ENCODE data around the gene RFTN1. TPM values are rescaled to one million over a fixed set of nuclear protein-coding genes. Genes with fewer than 3 reads are reported as not detected.

RFTN1 gene
- total RNA-seq, 1 donor from 2014 or later, result 0.96 TPM

DNA sequence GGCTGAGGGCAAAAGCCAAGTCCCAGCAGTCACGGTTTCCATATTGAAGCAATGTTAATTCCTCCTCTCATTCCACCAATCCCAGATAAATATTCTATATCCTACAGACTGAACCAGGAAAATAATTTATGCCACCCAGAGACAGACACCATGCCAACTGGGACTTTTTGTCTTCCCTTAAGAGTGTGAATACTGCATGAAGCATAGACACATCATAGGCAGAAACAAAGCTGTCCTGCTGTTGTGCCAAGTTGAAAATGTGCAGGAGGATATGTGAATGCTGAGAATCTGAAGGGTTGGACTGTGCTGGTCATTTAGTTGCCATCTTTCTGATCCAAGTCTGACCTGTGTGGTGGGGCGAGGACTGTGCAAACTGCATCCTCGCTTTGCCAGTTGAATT lies 37.7 kb downstream of the RFTN1 start:
- H3K4me1 Mint-ChIP-seq (ENCODE audit: low read depth), result peaks cover 20% of the 10 kb centered on the region
- H3K9me3 Mint-ChIP-seq (ENCODE audit: low read depth), result peaks cover 3% of the 10 kb centered on the region
- H3K36me3 Mint-ChIP-seq (ENCODE audit: insufficient read depth), result no peaks in the 10 kb centered on the region
- H3K27ac Mint-ChIP-seq, result no peak overlapping the region
- no peak for DNase-seq (ENCODE audit: low spot score, unreplicated experiment)
- H3K4me3 Mint-ChIP-seq (ENCODE audit: low read depth), result no peak overlapping the region
- no peak for TF ChIP-seq CTCF (IDR thresholded peaks at IDR 0.05; ENCODE audit: unreplicated experiment)
- H3K27me3 Mint-ChIP-seq, result peaks cover 12% of the 10 kb centered on the region

DNA sequence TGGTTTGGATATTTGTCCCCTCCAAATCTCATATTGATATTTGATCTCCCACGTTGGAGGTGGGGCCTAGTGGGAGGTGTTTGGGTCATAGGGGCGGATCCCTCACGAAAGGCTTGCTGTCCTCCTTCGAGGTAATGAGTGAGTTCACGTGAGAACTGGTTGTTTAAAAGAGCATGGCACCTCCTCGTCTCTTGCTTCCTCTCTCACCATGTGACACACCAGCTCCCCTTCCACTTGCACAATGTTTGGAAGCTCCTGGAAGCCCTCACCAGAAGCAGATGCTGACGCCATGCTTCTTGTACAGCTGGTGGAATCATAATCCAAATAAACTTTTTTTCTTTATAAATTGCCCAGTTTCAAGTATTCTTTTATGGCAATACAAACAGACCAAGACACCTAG lies 38.6 kb downstream of the RFTN1 start:
- Mint-ChIP-seq H3K27me3 (peaks cover 12% of the 10 kb centered on the region), H3K9me3 (ENCODE audit: low read depth) (peaks cover 7% of the 10 kb centered on the region), H3K36me3 (ENCODE audit: insufficient read depth) (no peaks in the 10 kb centered on the region), H3K27ac (no peak overlapping the region), H3K4me1 (ENCODE audit: low read depth) (peaks cover 11% of the 10 kb centered on the region), H3K4me3 (ENCODE audit: low read depth) (no peak overlapping the region)
- DNase-seq (ENCODE audit: low spot score, unreplicated experiment), result no peak
- TF ChIP-seq CTCF (IDR thresholded peaks at IDR 0.05; ENCODE audit: unreplicated experiment), result no peak

GRCh38 chr3:16474216-16474615 lies 39.3 kb downstream of the RFTN1 start:
- no peak overlapping the region for H3K4me3 Mint-ChIP-seq (ENCODE audit: low read depth)
- no peaks in the 10 kb centered on the region for H3K36me3 Mint-ChIP-seq (ENCODE audit: insufficient read depth)
- H3K27me3 Mint-ChIP-seq, result peaks cover 12% of the 10 kb centered on the region
- peaks cover 7% of the 10 kb centered on the region for H3K9me3 Mint-ChIP-seq (ENCODE audit: low read depth)
- no peak for DNase-seq (ENCODE audit: low spot score, unreplicated experiment)
- TF ChIP-seq CTCF (IDR thresholded peaks at IDR 0.05; ENCODE audit: unreplicated experiment), result no peak
- H3K27ac Mint-ChIP-seq, result no peak overlapping the region
- peaks cover 10% of the 10 kb centered on the region for H3K4me1 Mint-ChIP-seq (ENCODE audit: low read depth)

GRCh38 chr3:16472593-16472992 lies 40.9 kb downstream of the RFTN1 start:
- no peaks in the 10 kb centered on the region for H3K36me3 Mint-ChIP-seq (ENCODE audit: insufficient read depth)
- no peak overlapping the region for H3K27ac Mint-ChIP-seq
- H3K4me1 Mint-ChIP-seq (ENCODE audit: low read depth), result peaks cover 17% of the 10 kb centered on the region
- DNase-seq (ENCODE audit: low spot score, unreplicated experiment), result no peak
- H3K9me3 Mint-ChIP-seq (ENCODE audit: low read depth), result peaks cover 7% of the 10 kb centered on the region
- peaks cover 16% of the 10 kb centered on the region for H3K27me3 Mint-ChIP-seq
- no peak overlapping the region for H3K4me3 Mint-ChIP-seq (ENCODE audit: low read depth)
- TF ChIP-seq CTCF (IDR thresholded peaks at IDR 0.05; ENCODE audit: unreplicated experiment), result no peak

DNA sequence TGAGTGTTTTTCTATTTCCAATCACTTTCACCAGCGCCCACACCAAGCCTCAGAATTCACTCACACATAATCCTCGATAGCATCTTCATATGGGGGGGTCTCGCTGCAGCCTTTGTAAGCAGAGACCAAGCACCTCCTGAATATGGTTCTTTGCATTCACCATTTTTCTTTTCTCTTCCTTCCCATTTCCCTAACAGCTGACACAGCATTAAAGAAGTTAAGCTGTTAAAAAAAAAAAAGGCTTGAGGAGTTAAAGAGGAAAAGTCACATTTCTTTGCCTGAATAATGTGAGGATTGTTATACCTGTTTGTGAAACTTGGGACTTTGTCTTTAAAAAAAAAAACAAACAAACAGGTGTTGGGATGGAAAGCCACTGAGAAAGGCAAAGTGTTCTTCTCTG lies 41.6 kb downstream of the RFTN1 start:
- Mint-ChIP-seq H3K36me3 (ENCODE audit: insufficient read depth) (no peaks in the 10 kb centered on the region), H3K9me3 (ENCODE audit: low read depth) (peaks cover 4% of the 10 kb centered on the region), H3K4me3 (ENCODE audit: low read depth) (no peak overlapping the region), H3K27me3 (peaks cover 17% of the 10 kb centered on the region), H3K27ac (no peak overlapping the region), H3K4me1 (ENCODE audit: low read depth) (peaks cover 22% of the 10 kb centered on the region)
- no peak for DNase-seq (ENCODE audit: low spot score, unreplicated experiment)
- no peak for TF ChIP-seq CTCF (IDR thresholded peaks at IDR 0.05; ENCODE audit: unreplicated experiment)
